ENCODE measurements around the gene CAMTA1.

DNA sequence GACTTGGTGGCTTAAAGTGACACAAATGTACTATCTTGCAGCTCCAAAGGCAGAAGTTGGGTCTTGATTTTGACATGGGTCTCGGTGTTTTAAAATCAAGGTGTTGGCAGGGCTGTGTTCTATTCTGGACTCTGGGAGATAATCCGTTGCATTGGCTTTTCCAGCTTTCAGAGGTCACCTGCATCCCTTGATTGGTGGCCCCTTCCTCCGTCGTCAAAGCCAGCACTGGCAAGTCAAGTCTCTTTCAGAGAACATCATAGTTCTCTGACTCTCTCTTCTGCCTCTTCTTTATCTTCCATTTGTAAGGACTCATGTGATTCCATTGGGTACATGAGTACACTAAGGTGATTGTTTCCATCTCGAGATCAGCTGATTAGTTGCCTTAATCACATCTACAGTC lies 172.1 kb downstream of the CAMTA1 start:
- TF ChIP-seq, protein P1, sequence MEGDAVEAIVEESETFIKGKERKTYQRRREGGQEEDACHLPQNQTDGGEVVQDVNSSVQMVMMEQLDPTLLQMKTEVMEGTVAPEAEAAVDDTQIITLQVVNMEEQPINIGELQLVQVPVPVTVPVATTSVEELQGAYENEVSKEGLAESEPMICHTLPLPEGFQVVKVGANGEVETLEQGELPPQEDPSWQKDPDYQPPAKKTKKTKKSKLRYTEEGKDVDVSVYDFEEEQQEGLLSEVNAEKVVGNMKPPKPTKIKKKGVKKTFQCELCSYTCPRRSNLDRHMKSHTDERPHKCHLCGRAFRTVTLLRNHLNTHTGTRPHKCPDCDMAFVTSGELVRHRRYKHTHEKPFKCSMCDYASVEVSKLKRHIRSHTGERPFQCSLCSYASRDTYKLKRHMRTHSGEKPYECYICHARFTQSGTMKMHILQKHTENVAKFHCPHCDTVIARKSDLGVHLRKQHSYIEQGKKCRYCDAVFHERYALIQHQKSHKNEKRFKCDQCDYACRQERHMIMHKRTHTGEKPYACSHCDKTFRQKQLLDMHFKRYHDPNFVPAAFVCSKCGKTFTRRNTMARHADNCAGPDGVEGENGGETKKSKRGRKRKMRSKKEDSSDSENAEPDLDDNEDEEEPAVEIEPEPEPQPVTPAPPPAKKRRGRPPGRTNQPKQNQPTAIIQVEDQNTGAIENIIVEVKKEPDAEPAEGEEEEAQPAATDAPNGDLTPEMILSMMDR (IDR thresholded peaks at IDR 0.05), result no peak
- TF ChIP-seq POLR2A (IDR thresholded peaks at IDR 0.05), result no peak
